NB4 (cell line): Measurements from ENCODE around the gene SIRPB2.

Experiments
- MAX ChIP-seq: IDR thresholded peaks from 2 replicates; pipeline ENCODE4 v1.6.1; 2011; ENCODE audit warnings: low read depth, low read length
- MYC ChIP-seq: IDR thresholded peaks from 2 replicates; pipeline ENCODE4 v1.6.1; 2011; ENCODE audit warnings: low read depth, low read length
- POLR2A ChIP-seq: IDR thresholded peaks from 2 replicates; pipeline ENCODE4 v1.6.1; 2011; ENCODE audit warnings: mild to moderate bottlenecking; ENCODE audit not compliant: insufficient read length; ENCODE audit errors: extremely low read depth
- TF ChIP-seq, protein P1 (sequence below): IDR thresholded peaks from one replicate; pipeline ENCODE4 v1.5.1; 2012; ENCODE audit warnings: low read depth, low read length

GRCh38 chr20:1479831-1480595 is 11.2 kb downstream of the SIRPB2 start:
- TF ChIP-seq, protein P1, sequence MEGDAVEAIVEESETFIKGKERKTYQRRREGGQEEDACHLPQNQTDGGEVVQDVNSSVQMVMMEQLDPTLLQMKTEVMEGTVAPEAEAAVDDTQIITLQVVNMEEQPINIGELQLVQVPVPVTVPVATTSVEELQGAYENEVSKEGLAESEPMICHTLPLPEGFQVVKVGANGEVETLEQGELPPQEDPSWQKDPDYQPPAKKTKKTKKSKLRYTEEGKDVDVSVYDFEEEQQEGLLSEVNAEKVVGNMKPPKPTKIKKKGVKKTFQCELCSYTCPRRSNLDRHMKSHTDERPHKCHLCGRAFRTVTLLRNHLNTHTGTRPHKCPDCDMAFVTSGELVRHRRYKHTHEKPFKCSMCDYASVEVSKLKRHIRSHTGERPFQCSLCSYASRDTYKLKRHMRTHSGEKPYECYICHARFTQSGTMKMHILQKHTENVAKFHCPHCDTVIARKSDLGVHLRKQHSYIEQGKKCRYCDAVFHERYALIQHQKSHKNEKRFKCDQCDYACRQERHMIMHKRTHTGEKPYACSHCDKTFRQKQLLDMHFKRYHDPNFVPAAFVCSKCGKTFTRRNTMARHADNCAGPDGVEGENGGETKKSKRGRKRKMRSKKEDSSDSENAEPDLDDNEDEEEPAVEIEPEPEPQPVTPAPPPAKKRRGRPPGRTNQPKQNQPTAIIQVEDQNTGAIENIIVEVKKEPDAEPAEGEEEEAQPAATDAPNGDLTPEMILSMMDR, result no peak
- TF ChIP-seq POLR2A (no peak), MAX (no peak), MYC (no peak)
